ENCODE measurements around the gene RANGRF.

RANGRF gene

GRCh38 chr17:8274816-8275215 is 13.7 kb upstream of the RANGRF start:
- DNase-seq = no peak

DNA sequence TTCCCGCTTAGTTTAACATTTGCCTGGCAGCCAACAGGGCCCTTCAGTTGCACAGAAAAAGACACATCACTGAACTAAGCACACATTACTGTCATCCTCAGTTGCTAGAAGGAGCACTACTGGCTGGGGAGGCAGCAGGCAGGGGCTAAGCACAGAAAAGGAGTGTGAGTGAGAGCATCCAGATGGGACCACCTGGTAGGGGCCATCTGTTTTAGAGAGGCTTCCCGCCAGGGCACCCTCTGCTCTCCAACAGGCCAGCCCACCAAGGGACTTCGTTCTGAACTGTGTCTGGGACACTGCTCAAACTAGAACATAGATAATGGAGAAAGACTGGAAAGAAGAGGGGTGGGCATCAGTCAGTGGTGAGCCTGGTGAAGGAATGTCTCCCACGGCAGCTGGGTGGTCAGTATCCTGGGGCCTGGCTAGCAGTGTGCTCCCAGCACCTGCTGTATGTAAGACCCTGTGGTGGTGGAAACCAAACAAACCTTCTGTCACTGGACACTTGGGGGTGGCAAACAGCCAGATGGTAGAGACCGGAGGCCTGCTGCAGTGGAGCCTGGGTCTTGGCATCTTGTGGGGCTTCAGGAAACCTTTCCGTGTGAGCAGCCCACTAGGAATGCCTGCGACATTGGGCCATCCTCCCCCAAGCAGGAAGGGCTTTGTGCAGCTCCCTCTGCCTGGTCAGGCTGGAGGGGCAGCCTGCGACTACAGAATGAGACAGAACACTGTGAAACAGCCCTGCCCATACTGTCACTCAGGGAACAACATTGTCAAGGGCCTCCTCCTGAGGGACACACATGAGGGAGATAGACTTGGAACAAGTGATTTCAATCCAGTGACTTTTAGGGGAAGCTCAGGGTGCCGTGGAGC is 12.8 kb upstream of the RANGRF start:
- DNase-seq = no peak

DNA sequence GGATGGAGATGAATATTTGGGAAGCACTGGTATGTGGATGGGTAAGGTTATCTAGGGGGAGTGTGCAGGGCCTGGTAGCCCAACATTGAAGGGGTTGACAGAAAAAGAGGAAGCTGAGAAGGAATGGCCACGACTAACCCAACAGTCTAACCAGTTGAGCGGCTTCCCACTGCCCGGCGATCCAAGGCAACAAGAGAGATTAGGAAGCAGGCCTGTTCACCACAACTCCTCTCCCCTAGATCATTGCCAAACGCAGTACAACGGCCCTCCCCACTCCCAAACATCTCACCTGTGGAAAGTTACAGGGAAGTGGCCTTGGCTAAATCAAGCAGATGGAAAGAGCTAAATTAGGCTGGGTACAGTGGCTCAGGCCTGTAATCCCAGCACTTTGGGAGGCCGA is 11.2 kb upstream of the RANGRF start:
- no peak for DNase-seq

DNA sequence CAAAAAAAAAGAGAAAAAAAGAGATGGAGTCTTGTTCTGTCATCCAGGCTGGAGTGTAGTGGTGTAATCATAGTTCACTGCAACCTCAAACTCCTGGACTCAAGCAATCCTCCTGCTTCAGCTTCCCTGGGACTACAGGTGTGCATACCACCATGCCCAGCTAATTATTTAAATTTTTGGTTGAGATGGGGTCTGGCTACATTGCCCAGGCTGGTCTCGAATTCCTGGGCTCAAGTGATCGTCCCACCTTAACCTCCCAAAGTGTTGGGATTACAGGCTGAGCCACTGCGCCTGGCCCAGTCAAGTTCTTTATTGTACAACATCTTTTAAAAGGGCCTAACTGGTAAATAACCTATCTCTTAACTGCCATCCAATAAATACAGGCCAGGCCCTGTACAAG is 6.1 kb upstream of the RANGRF start:
- DNase-seq = no peak

GRCh38 chr17:8283356-8283755 is 5.1 kb upstream of the RANGRF start:
- no peak for DNase-seq

DNA sequence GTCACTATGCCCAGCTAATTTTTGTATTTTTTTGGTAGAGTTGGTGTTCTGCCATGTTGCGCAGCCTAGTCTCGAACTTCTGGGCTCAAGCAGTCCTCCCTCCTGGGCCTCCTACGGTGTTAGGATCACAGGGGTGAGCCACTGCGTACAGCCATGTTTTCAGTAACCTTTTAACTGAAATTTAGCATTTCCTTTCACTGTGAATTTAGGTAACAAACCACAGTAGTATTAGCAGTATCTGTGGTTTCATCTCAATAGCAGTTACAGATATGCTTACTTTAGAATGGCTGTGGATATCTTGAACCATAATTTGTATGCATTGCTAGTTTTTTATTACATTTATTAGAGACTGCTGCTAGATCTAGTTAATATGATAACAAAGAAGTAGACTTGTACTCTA is 4.3 kb upstream of the RANGRF start:
- no peak for DNase-seq

- DNase-seq = no peak
These were observed 2.9 kb upstream of the RANGRF start for GRCh38 chr17:8285270-8286181.

DNA sequence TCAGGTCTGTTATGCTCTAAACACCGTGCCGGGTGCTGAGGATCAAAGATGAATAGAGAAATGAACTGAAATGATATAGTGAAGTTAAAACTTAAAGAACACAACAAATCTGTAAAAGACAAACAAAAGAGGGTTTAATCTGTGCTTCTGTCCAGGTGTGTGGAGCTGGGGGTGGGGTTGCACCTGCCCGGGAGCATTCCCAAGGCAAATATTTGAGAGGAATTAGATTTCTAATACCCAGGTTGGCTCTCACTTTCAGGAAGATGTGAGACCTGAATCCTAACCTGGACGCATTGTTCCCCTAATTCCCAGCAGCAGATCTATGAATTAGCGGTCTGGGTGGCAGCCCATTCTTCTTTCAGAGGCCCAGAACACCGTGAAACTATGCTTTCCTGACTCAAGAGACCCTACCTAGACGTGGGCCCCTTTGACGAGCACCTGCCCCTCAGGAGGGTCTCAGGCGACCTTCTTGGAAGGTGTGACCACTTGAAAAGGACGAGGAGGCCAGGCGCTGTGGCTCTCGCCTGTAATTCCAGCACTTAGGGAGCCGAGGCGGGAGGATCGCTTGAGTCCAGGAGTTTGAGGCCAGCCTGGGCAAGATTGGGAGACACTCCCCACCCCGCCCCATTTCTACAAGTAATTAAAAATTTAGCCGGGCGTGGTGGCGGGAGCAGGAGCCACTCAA is 677 bp upstream of the RANGRF start:
- DNase-seq = no peak

DNA sequence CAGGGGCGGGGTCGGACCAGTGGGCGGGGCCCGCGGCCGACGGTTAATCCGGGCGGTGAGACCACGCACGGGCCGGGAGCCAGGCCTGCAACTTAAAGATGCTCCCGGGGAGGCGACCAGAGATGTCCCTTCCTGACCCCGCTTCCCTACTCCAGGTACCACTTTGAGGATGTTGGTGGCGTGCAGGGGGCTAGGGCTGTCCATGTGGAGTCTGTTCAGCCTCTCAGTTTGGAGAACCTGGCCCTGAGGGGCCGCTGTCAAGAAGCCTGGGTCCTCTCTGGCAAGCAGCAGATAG is 580 bp downstream of the RANGRF start:
- peak; percentile 45 for DNase-seq

DNA sequence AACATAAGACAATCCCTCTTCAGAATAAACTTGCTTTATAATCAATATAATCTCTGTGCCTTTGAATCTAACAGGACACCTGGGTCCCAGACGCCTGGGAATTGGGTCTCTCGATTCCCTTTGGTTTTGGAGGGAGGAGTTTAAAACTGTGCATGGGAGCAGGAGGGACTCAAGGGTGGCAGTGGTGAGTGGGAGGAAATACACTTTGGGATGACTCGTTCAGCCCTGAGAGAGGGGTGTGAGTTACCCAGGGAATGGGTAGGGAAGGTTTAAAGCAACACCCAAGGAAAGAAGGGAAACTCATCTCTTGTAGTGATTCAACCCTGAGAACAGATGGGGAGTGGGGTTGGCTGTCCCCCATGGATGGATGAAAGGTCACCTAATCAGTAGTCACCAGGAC is 1.6 kb downstream of the RANGRF start:
- DNase-seq = no peak

- no peak for DNase-seq
These were observed 4.3 kb downstream of the RANGRF start for GRCh38 chr17:8292639-8293395.

- no peak for DNase-seq
These were observed 5.9 kb downstream of the RANGRF start for GRCh38 chr17:8294361-8294760.

- DNase-seq = no peak
These were observed 6.4 kb downstream of the RANGRF start for GRCh38 chr17:8294814-8295316.

GRCh38 chr17:8300226-8300625 is 11.8 kb downstream of the RANGRF start:
- no peak for DNase-seq

- peak; percentile 74 for DNase-seq
These were observed 12.3 kb downstream of the RANGRF start for GRCh38 chr17:8300627-8301242.

DNA sequence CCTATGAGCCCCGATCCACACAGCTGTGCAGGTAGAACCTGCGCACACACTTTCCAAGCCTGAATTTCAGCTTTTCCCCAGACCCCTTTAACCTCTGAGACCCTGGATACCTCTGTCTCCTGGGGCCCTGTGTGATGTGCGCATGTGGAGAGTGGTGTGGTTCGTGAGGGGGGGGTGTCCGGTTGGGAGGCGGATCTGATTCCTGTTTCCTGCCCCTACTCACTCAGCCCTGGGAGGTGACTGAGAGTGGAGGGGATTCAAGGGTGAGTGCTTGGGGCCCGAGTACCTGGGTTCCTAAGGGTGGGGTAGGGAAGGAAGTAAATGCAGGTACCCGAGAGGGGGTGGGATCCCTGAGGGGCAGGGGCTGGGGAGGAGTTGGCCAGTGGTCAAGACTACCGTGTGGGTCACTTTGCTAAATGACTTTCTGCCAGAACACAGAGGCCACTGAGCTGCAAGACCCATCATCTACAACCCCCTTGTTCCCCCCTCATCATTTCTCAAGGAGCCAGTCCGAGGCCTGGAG is 22.2 kb downstream of the RANGRF start:
- DNase-seq = no peak

DNA sequence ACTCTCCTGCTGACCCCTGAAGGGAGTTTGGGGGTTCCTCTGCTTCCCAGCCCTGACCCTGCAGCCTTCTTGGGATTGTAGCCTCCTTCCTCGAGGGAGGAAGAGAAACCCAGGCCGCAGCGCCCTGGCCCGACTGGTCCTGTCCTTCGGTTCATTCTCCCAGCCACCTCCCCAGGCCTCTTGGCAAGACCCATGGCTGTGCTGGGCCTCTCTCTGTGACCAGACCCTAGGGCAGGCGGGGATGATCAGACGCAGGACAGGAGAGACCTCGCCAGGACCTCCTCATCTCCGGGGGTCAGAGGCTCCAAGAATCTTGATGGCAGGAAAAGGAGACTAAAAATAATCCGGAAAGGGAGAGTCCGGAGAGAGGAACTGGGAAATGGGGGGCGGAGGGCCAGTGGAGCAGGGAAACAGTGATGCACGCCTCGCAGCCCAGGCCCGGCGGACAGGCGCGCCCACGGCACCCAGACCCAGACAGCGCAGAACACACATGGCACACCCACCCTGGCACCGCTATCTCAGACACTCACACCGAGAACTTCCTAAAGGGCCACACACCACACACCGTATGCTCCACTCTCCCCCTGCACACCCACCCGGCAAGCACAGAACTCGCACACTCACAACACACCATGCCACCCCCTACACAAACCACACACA is 22.8 kb downstream of the RANGRF start:
- DNase-seq = no peak

DNA sequence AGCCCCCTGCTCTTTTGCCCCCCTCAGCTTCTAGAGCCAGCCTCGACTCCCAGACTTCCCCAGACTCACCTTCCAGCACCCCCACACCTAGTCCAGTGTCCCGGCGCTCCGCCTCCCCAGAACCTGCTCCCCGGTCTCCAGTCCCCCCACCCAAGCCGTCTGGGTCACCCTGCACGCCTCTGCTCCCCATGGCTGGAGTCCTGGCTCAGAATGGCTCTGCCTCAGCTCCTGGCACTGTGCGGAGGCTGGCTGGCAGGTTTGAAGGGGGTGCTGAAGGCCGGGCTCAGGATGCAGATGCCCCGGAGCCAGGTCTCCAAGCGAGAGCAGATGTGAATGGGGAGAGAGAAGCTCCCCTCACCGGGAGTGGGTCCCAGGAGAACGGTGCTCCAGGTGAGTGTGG is 23.8 kb downstream of the RANGRF start:
- no peak for DNase-seq

DNA sequence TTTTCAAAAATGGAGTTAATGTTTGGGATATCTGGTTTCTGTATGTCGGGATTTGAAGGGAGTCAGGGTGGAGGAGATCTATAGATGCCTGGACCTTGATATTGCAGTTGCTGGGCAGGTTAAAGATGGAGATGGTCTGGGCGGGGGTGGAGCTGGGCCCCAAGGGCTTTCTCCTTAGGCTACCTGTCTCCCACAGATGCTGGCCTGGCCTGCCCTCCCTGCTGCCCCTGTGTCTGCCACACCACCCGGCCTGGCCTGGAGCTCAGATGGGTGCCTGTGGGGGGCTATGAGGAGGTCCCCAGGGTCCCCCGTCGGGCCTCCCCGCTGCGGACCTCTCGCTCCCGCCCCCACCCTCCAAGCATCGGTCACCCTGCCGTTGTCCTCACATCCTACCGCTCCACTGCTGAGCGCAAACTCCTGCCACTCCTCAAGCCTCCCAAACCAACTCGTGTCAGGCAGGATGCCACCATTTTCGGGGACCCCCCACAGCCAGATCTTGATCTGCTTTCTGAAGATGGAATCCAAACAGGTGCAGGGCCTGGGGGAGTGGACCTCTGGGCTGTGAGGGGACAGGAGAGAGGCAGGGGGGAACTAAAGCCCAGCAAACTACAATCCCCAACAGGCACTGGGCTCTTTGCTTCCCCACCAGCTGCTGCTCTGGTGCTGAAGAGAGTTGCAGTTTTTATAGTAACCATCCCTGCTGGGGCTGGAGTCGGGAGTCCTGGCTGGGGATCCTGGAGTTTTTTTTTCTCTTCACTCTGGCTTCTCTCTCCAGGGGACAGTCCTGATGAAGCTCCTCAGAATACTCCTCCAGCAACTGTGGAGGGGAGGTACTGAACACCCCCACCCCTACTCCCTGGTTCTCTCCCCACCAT is 24.5 kb downstream of the RANGRF start:
- DNase-seq = no peak

Data from NCI-H1105 (cell line).